Heart left ventricle (tissue), 16 donors: ENCODE results near the gene QSOX2. TPM values are rescaled to one million over a fixed set of nuclear protein-coding genes. Genes with fewer than 3 reads are reported as not detected.

ENCODE experiments used
- ATAC-seq, 4 donors: fragments of 200-7000 bp; cut with Tn5 transposase; one replicate each; pipeline ENCODE4 v1.9.1; 2020 to 2022; ENCODE audit warnings: moderate library complexity in 4 of 4, mild to moderate bottlenecking in 3 of 4, moderate number of reproducible peaks in 1 of 4
- DNase-seq, 5 donors: peaks; one replicate each; pipeline ENCODE4 v3.0.0-alpha.2; 2020
- H3K27ac ChIP-seq, 12 donors: fragments of 200-600 bp; sonication (generic) in 4 of 12; one replicate each; pipeline versions ENCODE4 v1.5.0 to v1.8.0; 2016 to 2022; ENCODE audit warnings: mild to moderate bottlenecking in 2 of 12
- H3K27me3 ChIP-seq, 9 donors: fragments of 200-600 bp; sonication (generic) in 2 of 9; one replicate each; pipeline versions ENCODE4 v1.5.1 to v1.8.0; 2016 to 2022; ENCODE audit warnings: mild to moderate bottlenecking in 3 of 9
- H3K36me3 ChIP-seq, 9 donors: fragments of 200-600 bp; sonication (generic) in 2 of 9; one replicate each; pipeline versions ENCODE4 v1.5.0 to v1.8.0; 2018 to 2022; ENCODE audit warnings: mild to moderate bottlenecking in 2 of 9
- H3K4me1 ChIP-seq, 12 donors: fragments of 200-600 bp; sonication (generic) in 4 of 12; one replicate each; pipeline versions ENCODE4 v1.5.0 to v1.8.0; 2016 to 2022; ENCODE audit warnings: mild to moderate bottlenecking in 3 of 12
- H3K4me3 ChIP-seq, 12 donors: fragments of 200-600 bp; sonication (generic) in 4 of 12; one replicate each; pipeline versions ENCODE4 v1.5.0 to v1.8.0; 2017 to 2022; ENCODE audit warnings: mild to moderate bottlenecking in 9 of 12, moderate library complexity in 4 of 12
- H3K9me3 ChIP-seq, 12 donors: fragments of 200-600 bp; sonication (generic) in 4 of 12; one replicate each; pipeline versions ENCODE4 v1.5.0 to v1.8.0; 2016 to 2022; ENCODE audit warnings: mild to moderate bottlenecking in 1 of 12
- POLR2A ChIP-seq, 2 donors: fragments of 450-650 bp; IDR thresholded peaks; one replicate each; pipeline ENCODE4 v1.6.1; 2017; ENCODE audit warnings: antibody characterized with exemption in 2 of 2, mild to moderate bottlenecking in 2 of 2, moderate library complexity in 2 of 2
- WGBS, 4 donors: extraction: QIAGEN DNeasy Blood & Tissue Kit in 2 of 4; methylation state at CpG; one replicate each; pipeline versions ENCODE4 v1.1.5 to v1.1.7; 2013 to 2018; 5-methylcytosine and 5-hydroxymethylcytosine counted together
- intact Hi-C, 10 donors: fragments of 100-400 bp; cut with DNase I; formaldehyde crosslinking; loops; one replicate each; pipeline versions ENCODE4 v1.11.1 to v1.14.2; 2022
- polyA plus RNA-seq, 2 donors: library from polyadenylated mRNA; stranded (reverse); fragments of 200-250 nt; gene quantifications; one replicate each; pipeline ENCODE4 v1.2.3, GENCODE V29; 2013
- total RNA-seq, 9 donors: library from RNA; depleted of rRNA in 2 of 9; stranded (reverse); fragments of >200 nt in 2 of 9; fragmentation: NEBNext Ultra II Directional in 3 of 9; extraction: Animal tissue kit (Norgen Biotek cat#: 25700) in 3 of 9; gene quantifications; one replicate each; pipeline versions ENCODE4 v1.1.0 to v1.2.4, GENCODE V29; 2016 to 2023
- TF ChIP-seq, protein P1 (sequence below), 12 donors: fragments of 200-600 bp; sonication (generic) in 4 of 12; IDR thresholded peaks; one replicate each; pipeline versions ENCODE4 v1.5.0 to v1.8.0; 2018 to 2022; ENCODE audit warnings: antibody characterized with exemption in 12 of 12, mild to moderate bottlenecking in 5 of 12
- donor health status: ischemic (EF 13 %, LVEDD 7.1; RV severe dilation, severe dysfunction).
- donor health status: healthy with polysubstance abuse.
- donor health status: DM: no; HTN: yes; CAD: no.
- donor health status: DM: no; HTN: no; CAD: no.
- donor health status: ischemic (EF 25% LVEDD 6.9; RV normal size, moderate dysfunction).
- donor health status: ischemic (EF 25% LVEDD 5.7; RV mildly dilated, moderate dysfunction).
- donor health status: healthy.
- donor health status: DM: yes; HTN: yes; CAD: no.
- donor health status: ischemic (EF 35%, LVEDD 5.7; RV mildly dilated, moderate dysfunction).
- donor health status: nonischemic (EF 11% LVEDD 7.7; RV severe dilation, severe dysfunction).
- donor health status: DM: yes; HTN: yes; CAD: no.
- donor health status: PGD.
- donor health status: ischemic (EF 29% LVEDD 5.4; RV normal size, mild dysfunction).
- donor health status: nonischemic (EF 23%, LVEDD 6.1; RV moderate dilation, normal function).

The QSOX2 gene
- total and polyA plus RNA-seq, 11 donors: 4.3 to 9.9 (median 5.9) TPM

DNA sequence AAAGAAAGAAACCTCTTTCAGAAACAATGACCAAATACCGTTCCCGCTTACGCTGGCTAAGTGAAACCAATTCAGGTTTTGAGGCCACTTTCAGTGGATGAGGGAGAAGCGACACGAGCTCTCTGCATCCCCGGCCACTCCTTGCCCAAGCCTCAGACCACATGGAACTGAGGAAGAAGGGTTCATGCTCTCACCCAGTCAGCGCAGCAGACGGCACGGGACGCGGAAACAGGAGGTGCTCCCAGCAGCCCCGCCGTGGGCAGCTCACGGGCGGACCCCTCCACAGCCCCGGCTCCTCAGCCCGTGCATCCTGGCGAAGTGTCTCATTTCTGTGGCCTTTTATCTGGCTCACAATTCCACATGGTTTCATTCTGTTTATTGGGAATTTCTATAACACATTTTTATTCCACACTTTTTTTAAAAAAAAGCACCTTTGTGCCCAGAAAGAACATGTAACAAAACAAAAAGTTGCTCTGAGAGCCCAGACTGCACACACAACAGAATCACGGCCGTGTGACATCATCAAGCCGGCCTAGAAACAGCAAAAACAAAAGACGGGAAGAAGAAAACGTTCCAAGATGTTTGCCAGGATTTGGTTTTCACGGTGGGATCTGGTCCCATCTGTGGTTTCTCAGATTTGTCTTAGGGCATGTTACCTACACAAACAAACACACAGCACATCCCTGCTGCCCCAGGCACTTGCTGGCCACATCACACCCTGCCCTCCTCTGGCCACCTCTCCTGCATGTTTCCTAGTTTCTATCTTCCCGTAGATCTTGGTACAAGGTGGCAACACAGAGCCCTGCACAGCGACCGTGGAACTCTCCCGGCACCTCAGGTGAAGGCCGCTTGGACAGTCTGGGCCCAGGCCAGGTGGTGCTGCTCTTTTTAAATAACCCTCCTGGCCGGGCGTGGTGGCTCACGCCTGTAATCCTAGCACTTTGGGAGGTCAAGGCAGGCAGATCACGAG is 16.2 kb downstream of the QSOX2 start:
- 85 to 90% (median 89%) methylated on average over 33 of the region's 33 CpGs for WGBS, 4 donors
- peaks cover 0 to 8% (median 0%) of the 10 kb centered on the region in 12 donors for H3K4me1 ChIP-seq
- H3K27ac ChIP-seq: no peak overlapping the region
- no peak for DNase-seq
- TF ChIP-seq POLR2A (IDR thresholded peaks at IDR 0.05): no peak
- TF ChIP-seq, protein P1, sequence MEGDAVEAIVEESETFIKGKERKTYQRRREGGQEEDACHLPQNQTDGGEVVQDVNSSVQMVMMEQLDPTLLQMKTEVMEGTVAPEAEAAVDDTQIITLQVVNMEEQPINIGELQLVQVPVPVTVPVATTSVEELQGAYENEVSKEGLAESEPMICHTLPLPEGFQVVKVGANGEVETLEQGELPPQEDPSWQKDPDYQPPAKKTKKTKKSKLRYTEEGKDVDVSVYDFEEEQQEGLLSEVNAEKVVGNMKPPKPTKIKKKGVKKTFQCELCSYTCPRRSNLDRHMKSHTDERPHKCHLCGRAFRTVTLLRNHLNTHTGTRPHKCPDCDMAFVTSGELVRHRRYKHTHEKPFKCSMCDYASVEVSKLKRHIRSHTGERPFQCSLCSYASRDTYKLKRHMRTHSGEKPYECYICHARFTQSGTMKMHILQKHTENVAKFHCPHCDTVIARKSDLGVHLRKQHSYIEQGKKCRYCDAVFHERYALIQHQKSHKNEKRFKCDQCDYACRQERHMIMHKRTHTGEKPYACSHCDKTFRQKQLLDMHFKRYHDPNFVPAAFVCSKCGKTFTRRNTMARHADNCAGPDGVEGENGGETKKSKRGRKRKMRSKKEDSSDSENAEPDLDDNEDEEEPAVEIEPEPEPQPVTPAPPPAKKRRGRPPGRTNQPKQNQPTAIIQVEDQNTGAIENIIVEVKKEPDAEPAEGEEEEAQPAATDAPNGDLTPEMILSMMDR (IDR thresholded peaks at IDR 0.05): no peak
- no peaks in the 10 kb centered on the region for H3K9me3 ChIP-seq
- no peak overlapping the region for H3K4me3 ChIP-seq
- intact Hi-C loops: loop anchor here in 1 of 10 donors (5.0 kb wide), 1 partner anchor 87 kb away; no protein-coding TSS in a partner anchor
- no peak for ATAC-seq
- no peaks in the 10 kb centered on the region for H3K27me3 ChIP-seq
- peaks cover 0 to 10% (median 3%) of the 10 kb centered on the region in 9 donors for H3K36me3 ChIP-seq

- DNase-seq (no peak), ATAC-seq (no peak)
- TF ChIP-seq, protein P1 (IDR thresholded peaks at IDR 0.05): no peak
- no peak for TF ChIP-seq POLR2A (IDR thresholded peaks at IDR 0.05)
- peaks cover 0 to 8% (median 0%) of the 10 kb centered on the region in 12 donors for H3K4me1 ChIP-seq
- H3K27ac ChIP-seq: no peak overlapping the region
- peaks cover 0 to 21% (median 14%) of the 10 kb centered on the region in 9 donors for H3K36me3 ChIP-seq
- intact Hi-C loops: loop anchor here in 1 of 10 donors (5.0 kb wide), 1 partner anchor 86 kb away; no protein-coding TSS in a partner anchor
- H3K4me3 ChIP-seq: no peak overlapping the region
- no peaks in the 10 kb centered on the region for H3K9me3 ChIP-seq
- no peaks in the 10 kb centered on the region for H3K27me3 ChIP-seq
- 83 to 90% (median 86%) methylated on average over 18 of the region's 18 CpGs for WGBS, 4 donors
Measured at GRCh38 chr9:136228107-136228875, 17.3 kb downstream of the QSOX2 start.

GRCh38 chr9:136226680-136227407 is 18.8 kb downstream of the QSOX2 start:
- WGBS, 4 donors: 91 to 94% (median 92%) methylated on average over 30 of the region's 30 CpGs
- Histone ChIP-seq H3K4me1 (no peaks in the 10 kb centered on the region), H3K27me3 (no peaks in the 10 kb centered on the region), H3K27ac (no peak overlapping the region), H3K36me3 (peaks cover 0 to 35% (median 22%) of the 10 kb centered on the region in 9 donors), H3K9me3 (no peaks in the 10 kb centered on the region), H3K4me3 (no peak overlapping the region)
- TF ChIP-seq POLR2A (IDR thresholded peaks at IDR 0.05): no peak
- TF ChIP-seq, protein P1 (IDR thresholded peaks at IDR 0.05): no peak
- no peak for ATAC-seq
- no peak for DNase-seq
- intact Hi-C loops: loop anchor here in 1 of 10 donors (5.0 kb wide), 1 partner anchor 85 kb away; no protein-coding TSS in a partner anchor
